Endodermal cell (in vitro differentiated cells): ENCODE results near the gene SSBP2. TPM values are rescaled to one million over a fixed set of nuclear protein-coding genes. Genes with fewer than 3 reads are reported as not detected.

Source experiments
- DNase-seq: peaks from one replicate; pipeline ENCODE4 v3.0.0-alpha.2; 2017
- H3K27ac ChIP-seq: 2 replicates; pipeline ENCODE4 v1.5.1; 2013; ENCODE audit warnings: mild to moderate bottlenecking, low read depth, low read length, moderate library complexity
- H3K27me3 ChIP-seq: 2 replicates; pipeline ENCODE4 v1.6.1; 2013; ENCODE audit warnings: mild to moderate bottlenecking, low read length, moderate library complexity; ENCODE audit not compliant: insufficient read depth, control insufficient read depth, poor library complexity, severe bottlenecking
- H3K36me3 ChIP-seq: 2 replicates; pipeline ENCODE4 v1.7.0; 2013; ENCODE audit warnings: mild to moderate bottlenecking, low read length, moderate library complexity; ENCODE audit not compliant: control insufficient read depth, insufficient read depth
- H3K4me1 ChIP-seq: one replicate; pipeline ENCODE4 v1.7.0; 2013; ENCODE audit warnings: low read length; ENCODE audit not compliant: control insufficient read depth, insufficient read depth
- H3K4me3 ChIP-seq: 2 replicates; pipeline ENCODE4 v1.5.1; 2013; ENCODE audit warnings: mild to moderate bottlenecking, low read length, moderate library complexity
- H3K9ac ChIP-seq: 2 replicates; pipeline ENCODE4 v1.6.1; 2013; ENCODE audit warnings: mild to moderate bottlenecking, low read length, moderate library complexity; ENCODE audit not compliant: poor library complexity, severe bottlenecking; ENCODE audit errors: extremely low read depth
- H3K9me3 ChIP-seq: 2 replicates; pipeline ENCODE4 v1.6.1; 2013; ENCODE audit warnings: mild to moderate bottlenecking, low read length, moderate library complexity; ENCODE audit not compliant: control insufficient read depth
- H3K27ac Mint-ChIP-seq: 2 replicates; pipeline ENCODE4 v1.8.0; 2020; ENCODE audit warnings: mixed read lengths
- H3K27me3 Mint-ChIP-seq: 2 replicates; pipeline ENCODE4 v1.8.0; 2021; ENCODE audit warnings: mild to moderate bottlenecking, mixed read lengths; ENCODE audit not compliant: insufficient read depth
- H3K36me3 Mint-ChIP-seq: 2 replicates; pipeline ENCODE4 v1.8.0; 2020; ENCODE audit warnings: low read depth, mixed read lengths
- H3K4me1 Mint-ChIP-seq: 2 replicates; pipeline ENCODE4 v1.8.0; 2020; ENCODE audit warnings: mixed read lengths
- H3K4me3 Mint-ChIP-seq: 2 replicates; pipeline ENCODE4 v1.8.0; 2020; ENCODE audit warnings: mild to moderate bottlenecking, moderate library complexity, mixed read lengths
- H3K9me3 Mint-ChIP-seq: 2 replicates; pipeline ENCODE4 v1.8.0; 2020; ENCODE audit warnings: mild to moderate bottlenecking, mixed read lengths
- WGBS, 2 experiments: methylation state at CpG; one replicate each; pipeline versions ENCODE4 v1.1.5 to v1.1.7; 2013; ENCODE audit warnings: missing lambda C conversion rate in 2 of 2, mixed read lengths in 1 of 2; ENCODE audit not compliant: insufficient coverage in 1 of 2, insufficient read length in 1 of 2; 5-methylcytosine and 5-hydroxymethylcytosine counted together
- total RNA-seq, 2 donors: library from RNA; stranded (reverse); fragmentation: NEBNext Ultra II Directional in 1 of 2; extraction: Animal tissue kit (Norgen Biotek cat#: 25700) in 1 of 2; gene quantifications; 2 replicates in 1 of 2; 3 replicates in 1 of 2; pipeline ENCODE4 v1.2.1, GENCODE V29; 2021
- TF ChIP-seq, protein P1 (sequence below): fragments of 200-600 bp; sonication (generic); conservative IDR thresholded peaks from 2 replicates; pipeline ENCODE4 v1.5.0; 2021; ENCODE audit warnings: antibody characterized with exemption, mild to moderate bottlenecking

The SSBP2 gene
- total RNA-seq, 2 donors from 2014 or later: 27.5 to 30.2 TPM

- Mint-ChIP-seq H3K4me1 (no peaks in the 10 kb centered on the region), H3K27ac (no peak overlapping the region), H3K36me3 (no peaks in the 10 kb centered on the region), H3K9me3 (peaks cover 10% of the 10 kb centered on the region), H3K27me3 (no peaks in the 10 kb centered on the region), H3K4me3 (no peak overlapping the region)
- Histone ChIP-seq H3K36me3 (no peaks in the 10 kb centered on the region), H3K4me1 (no peaks in the 10 kb centered on the region), H3K9me3 (peaks cover under 1% of the 10 kb centered on the region), H3K4me3 (no peak overlapping the region), H3K27me3 (no peaks in the 10 kb centered on the region), H3K27ac (no peak overlapping the region), H3K9ac (no peak overlapping the region)
- TF ChIP-seq, protein P1, sequence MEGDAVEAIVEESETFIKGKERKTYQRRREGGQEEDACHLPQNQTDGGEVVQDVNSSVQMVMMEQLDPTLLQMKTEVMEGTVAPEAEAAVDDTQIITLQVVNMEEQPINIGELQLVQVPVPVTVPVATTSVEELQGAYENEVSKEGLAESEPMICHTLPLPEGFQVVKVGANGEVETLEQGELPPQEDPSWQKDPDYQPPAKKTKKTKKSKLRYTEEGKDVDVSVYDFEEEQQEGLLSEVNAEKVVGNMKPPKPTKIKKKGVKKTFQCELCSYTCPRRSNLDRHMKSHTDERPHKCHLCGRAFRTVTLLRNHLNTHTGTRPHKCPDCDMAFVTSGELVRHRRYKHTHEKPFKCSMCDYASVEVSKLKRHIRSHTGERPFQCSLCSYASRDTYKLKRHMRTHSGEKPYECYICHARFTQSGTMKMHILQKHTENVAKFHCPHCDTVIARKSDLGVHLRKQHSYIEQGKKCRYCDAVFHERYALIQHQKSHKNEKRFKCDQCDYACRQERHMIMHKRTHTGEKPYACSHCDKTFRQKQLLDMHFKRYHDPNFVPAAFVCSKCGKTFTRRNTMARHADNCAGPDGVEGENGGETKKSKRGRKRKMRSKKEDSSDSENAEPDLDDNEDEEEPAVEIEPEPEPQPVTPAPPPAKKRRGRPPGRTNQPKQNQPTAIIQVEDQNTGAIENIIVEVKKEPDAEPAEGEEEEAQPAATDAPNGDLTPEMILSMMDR: no peak
- 86 to 98% methylated on average over 2 of the region's 2 CpGs for WGBS, 2 experiments
- DNase-seq: no peak
These were observed 56.2 kb downstream of the SSBP2 start for GRCh38 chr5:81694726-81695125.

DNA sequence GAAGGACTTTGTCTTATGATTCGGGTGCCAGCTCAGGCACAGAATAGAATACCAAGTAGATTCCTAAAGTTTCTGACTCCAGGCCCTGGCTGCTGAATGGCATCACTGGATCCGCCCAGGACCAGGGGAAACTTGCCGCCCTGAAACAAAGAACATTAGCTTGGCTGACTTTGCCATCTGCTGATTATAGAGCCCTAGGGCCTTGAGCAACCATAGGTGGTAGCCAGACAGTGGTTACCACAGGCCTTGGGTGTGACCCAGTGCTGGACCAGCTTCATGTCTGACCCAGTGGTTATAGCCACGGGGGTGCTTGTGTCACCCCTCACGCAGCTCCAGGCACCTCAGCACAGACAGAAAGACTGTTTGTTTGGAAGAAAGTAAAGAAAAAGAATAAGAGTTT is 62.7 kb downstream of the SSBP2 start:
- Histone ChIP-seq H3K9me3 (no peaks in the 10 kb centered on the region), H3K27me3 (no peaks in the 10 kb centered on the region), H3K4me3 (no peak overlapping the region), H3K36me3 (no peaks in the 10 kb centered on the region), H3K9ac (no peak overlapping the region), H3K27ac (no peak overlapping the region), H3K4me1 (no peaks in the 10 kb centered on the region)
- H3K4me3 Mint-ChIP-seq: no peak overlapping the region
- H3K9me3 Mint-ChIP-seq: peaks cover 6% of the 10 kb centered on the region
- TF ChIP-seq, protein P1: no peak
- WGBS, 2 experiments: 94 to 95% methylated on average over 3 to 5 of the region's 5 CpGs
- no peaks in the 10 kb centered on the region for H3K36me3 Mint-ChIP-seq
- H3K27me3 Mint-ChIP-seq: no peaks in the 10 kb centered on the region
- H3K4me1 Mint-ChIP-seq: no peaks in the 10 kb centered on the region
- no peak overlapping the region for H3K27ac Mint-ChIP-seq
- no peak for DNase-seq

GRCh38 chr5:81687292-81687691 is 63.6 kb downstream of the SSBP2 start:
- no peaks in the 10 kb centered on the region for H3K27me3 ChIP-seq
- Mint-ChIP-seq H3K4me3 (no peak overlapping the region), H3K36me3 (no peaks in the 10 kb centered on the region), H3K27ac (no peak overlapping the region), H3K27me3 (no peaks in the 10 kb centered on the region), H3K9me3 (peaks cover 6% of the 10 kb centered on the region), H3K4me1 (no peaks in the 10 kb centered on the region)
- H3K4me1 ChIP-seq: no peaks in the 10 kb centered on the region
- H3K27ac ChIP-seq: no peak overlapping the region
- WGBS, 2 experiments: 93% methylated on average over 1 of the region's 1 CpG; no CpG with 5 or more reads in 1 of the 2 experiments
- TF ChIP-seq, protein P1: no peak
- no peaks in the 10 kb centered on the region for H3K36me3 ChIP-seq
- no peak for DNase-seq
- H3K9ac ChIP-seq: no peak overlapping the region
- H3K4me3 ChIP-seq: no peak overlapping the region
- no peaks in the 10 kb centered on the region for H3K9me3 ChIP-seq
